ENCODE data around the gene AMZ1. TPM values are rescaled to one million over a fixed set of nuclear protein-coding genes. Genes with fewer than 3 reads are reported as not detected.

AMZ1 gene
- total RNA-seq, 2 experiments from 2014 or later, result 0.05 to 0.08 TPM

DNA sequence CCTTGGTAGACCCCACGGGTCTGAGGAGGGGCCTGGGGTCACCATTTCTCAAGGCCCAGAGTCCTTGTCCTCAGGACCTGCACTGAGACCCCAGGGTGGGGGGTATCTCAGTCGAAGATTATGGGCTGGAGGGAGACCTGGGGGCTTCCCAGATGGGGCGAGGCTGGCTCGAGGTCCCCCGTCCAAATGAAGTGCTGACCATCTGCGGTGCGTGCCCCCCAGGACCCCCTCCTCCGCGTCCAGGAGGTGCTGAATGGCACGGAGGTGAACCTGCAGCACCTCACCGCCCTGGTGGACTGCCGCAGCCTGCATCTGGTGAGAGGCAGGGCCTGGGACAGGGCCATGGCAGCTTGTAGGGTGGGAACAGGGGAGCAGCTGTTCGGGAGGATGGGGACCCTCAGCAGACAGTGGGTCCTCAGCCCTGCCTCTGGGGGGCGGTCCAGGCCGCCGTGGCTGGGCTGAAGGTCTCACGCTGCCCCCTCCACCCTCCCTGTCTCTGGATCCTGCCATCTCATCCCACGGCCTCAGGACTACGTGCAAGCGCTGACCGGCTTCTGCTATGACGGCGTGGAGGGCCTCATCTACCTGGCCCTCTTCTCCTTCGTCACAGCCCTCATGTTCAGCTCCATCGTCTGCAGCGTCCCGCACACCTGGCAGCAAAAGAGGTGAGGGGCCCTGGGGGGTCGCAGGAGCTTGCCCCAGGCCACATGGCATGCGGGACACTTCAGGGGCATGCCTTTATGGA lies 32.0 kb upstream of the AMZ1 start:
- no peak overlapping the region for H3K27ac Mint-ChIP-seq
- ChIA-PET CTCF (interaction anchor here (1.4 to 2.2 kb wide), 4 partner anchors 15 to 54 kb away, joined by 4 to 7 read pairs (median 6); partner anchors contain the start of gene TTYH3), POLR2A (interaction anchor here (0.5 kb wide), 1 partner anchor 1134 kb away, joined by 3 read pairs; no protein-coding TSS in a partner anchor)
- no peaks in the 10 kb centered on the region for H3K27me3 Mint-ChIP-seq
- no peak overlapping the region for H3K4me3 Mint-ChIP-seq
- no peak for DNase-seq
- no peaks in the 10 kb centered on the region for H3K9me3 Mint-ChIP-seq
- H3K4me1 Mint-ChIP-seq, result no peaks in the 10 kb centered on the region
- H3K36me3 Mint-ChIP-seq (ENCODE audit: low read depth), result no peaks in the 10 kb centered on the region

DNA sequence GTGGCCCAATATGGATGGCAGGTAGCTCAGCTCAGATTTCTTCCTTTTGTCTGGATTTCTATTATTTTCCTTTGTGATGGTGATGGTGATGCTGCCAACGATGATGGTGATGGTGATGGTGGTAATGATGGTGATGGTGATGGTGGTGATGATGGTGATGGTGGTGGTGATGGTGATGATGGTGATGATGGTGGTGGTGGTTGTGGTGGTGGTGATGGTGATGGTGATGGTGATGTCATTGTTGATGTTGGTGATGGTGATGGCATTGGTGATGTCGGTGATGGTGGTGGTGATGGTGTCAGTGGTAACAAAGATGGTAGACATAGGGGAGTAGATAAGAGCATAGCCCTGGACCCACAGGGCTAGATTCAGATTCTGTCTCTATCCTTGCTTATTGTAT lies 30.8 kb upstream of the AMZ1 start:
- Mint-ChIP-seq H3K27ac (no peak overlapping the region), H3K36me3 (ENCODE audit: low read depth) (no peaks in the 10 kb centered on the region), H3K9me3 (no peaks in the 10 kb centered on the region), H3K4me1 (no peaks in the 10 kb centered on the region), H3K4me3 (no peak overlapping the region), H3K27me3 (no peaks in the 10 kb centered on the region)
- CTCF ChIA-PET, result interaction anchor here (1.4 to 2.2 kb wide), 4 partner anchors 14 to 52 kb away, joined by 4 to 7 read pairs (median 6); partner anchors contain the start of gene TTYH3
- DNase-seq, result no peak
- POLR2A ChIA-PET, result no interaction called here

DNA sequence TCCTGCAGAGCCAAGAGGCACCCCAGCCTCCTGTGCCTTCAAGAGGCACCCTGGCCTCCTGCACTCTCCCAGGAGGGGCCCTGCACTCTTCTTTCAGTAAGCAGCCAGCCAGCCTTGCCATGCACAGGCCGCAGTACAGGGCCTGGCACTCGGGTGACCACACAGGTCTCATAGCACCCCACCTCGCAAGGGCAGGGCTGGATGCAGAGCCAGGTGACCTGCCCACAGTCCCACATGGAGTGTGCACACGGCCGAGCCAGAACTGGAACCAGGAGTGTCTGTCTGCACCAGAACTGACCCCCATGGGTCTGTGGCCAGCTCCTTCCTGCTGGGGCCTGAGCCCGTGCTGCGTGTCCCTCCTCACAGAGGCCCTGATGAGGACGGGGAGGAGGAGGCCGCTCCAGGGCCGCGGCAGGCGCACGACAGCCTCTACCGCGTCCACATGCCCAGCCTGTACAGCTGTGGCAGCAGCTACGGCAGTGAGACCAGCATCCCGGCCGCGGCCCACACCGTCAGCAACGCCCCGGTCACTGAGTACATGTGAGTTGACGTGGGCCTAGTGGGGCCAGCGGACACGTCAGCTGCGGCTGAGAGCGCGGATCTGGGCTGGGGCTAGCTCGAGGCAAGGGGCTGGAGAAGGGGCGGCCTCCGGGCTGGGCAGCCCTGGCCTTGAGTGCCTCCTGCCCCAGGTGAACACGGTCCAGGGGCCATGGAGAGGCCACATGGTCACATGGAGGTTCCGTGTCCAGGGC lies 29.9 kb upstream of the AMZ1 start:
- DNase-seq, result no peak
- Mint-ChIP-seq H3K9me3 (no peaks in the 10 kb centered on the region), H3K4me1 (no peaks in the 10 kb centered on the region), H3K27me3 (no peaks in the 10 kb centered on the region), H3K27ac (no peak overlapping the region), H3K36me3 (ENCODE audit: low read depth) (no peaks in the 10 kb centered on the region), H3K4me3 (no peak overlapping the region)
- ChIA-PET POLR2A (no interaction called here), CTCF (interaction anchor here (0.8 to 2.3 kb wide), 5 partner anchors 13 to 61 kb away, joined by 3 to 9 read pairs (median 4); no protein-coding TSS in a partner anchor)

DNA sequence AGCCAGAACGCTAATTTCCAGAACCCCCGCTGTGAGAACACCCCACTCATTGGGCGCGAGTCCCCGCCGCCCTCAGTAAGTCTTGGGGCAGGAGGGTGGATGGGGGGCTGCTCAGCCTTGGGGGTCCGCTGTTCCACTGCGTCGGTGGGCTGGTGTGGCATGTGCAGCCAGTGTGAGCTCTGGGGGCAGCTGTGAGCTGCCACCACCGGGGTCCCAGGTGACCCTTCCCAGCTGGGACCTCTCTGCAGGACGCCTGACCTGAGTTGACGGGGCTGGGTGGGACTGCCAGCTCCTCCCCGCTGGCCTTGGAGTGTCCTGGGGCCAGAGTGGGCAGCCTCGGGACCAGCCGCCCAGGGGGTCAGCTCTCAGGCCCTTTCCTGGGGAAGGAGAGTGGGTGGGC lies 29.1 kb upstream of the AMZ1 start:
- CTCF ChIA-PET, result interaction anchor here (0.8 to 2.3 kb wide), 4 partner anchors 12 to 60 kb away, joined by 3 to 9 read pairs (median 4); no protein-coding TSS in a partner anchor
- Mint-ChIP-seq H3K27ac (no peak overlapping the region), H3K36me3 (ENCODE audit: low read depth) (no peaks in the 10 kb centered on the region), H3K9me3 (no peaks in the 10 kb centered on the region), H3K4me1 (no peaks in the 10 kb centered on the region), H3K4me3 (no peak overlapping the region), H3K27me3 (no peaks in the 10 kb centered on the region)
- DNase-seq, result no peak
- POLR2A ChIA-PET, result no interaction called here

DNA sequence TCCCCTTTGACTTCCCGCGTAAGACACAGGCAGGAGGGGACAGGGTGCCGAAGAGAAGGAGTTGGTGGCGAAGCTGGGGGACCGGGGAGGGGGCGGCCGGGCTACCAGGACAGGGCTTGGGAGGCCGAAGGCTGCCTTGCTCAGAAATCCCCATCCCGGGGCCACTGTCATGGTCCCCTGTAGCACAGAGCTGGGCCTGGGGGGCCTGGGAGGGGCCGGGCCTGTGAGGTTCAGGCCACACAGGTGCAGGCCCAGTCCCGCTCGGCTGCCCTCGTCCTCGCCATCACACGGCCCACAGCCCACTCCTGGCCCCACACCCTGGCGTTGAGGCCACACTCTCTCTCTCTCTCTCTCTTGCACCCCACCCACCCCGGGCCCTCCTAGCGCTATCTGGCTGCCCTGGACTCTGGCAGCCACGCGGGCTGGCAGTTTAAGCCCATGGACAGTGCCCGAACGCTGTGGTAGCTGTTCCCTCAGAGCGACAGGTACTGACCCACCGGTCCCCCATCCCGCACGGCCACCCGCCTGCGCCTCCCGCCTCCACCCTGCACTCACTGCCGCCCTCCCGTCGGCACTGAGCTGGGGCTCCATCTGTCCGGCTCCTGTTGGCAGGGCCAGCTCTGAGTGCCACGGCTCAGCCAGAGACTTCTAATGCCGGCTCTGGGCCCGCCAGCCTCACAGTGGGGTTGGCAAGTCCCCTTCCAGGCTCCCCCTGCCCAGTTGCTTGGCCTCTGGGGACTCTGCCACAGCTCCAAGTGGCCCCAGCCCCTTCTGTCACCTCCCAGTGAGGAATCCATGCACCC lies 28.2 kb upstream of the AMZ1 start:
- no peaks in the 10 kb centered on the region for H3K36me3 Mint-ChIP-seq (ENCODE audit: low read depth)
- ChIA-PET POLR2A (no interaction called here), CTCF (interaction anchor here (0.7 to 2.3 kb wide), 4 partner anchors 11 to 59 kb away, joined by 3 to 9 read pairs (median 4); no protein-coding TSS in a partner anchor)
- no peaks in the 10 kb centered on the region for H3K27me3 Mint-ChIP-seq
- H3K4me3 Mint-ChIP-seq, result no peak overlapping the region
- H3K27ac Mint-ChIP-seq, result no peak overlapping the region
- DNase-seq, result no peak
- H3K9me3 Mint-ChIP-seq, result no peaks in the 10 kb centered on the region
- H3K4me1 Mint-ChIP-seq, result no peaks in the 10 kb centered on the region

DNA sequence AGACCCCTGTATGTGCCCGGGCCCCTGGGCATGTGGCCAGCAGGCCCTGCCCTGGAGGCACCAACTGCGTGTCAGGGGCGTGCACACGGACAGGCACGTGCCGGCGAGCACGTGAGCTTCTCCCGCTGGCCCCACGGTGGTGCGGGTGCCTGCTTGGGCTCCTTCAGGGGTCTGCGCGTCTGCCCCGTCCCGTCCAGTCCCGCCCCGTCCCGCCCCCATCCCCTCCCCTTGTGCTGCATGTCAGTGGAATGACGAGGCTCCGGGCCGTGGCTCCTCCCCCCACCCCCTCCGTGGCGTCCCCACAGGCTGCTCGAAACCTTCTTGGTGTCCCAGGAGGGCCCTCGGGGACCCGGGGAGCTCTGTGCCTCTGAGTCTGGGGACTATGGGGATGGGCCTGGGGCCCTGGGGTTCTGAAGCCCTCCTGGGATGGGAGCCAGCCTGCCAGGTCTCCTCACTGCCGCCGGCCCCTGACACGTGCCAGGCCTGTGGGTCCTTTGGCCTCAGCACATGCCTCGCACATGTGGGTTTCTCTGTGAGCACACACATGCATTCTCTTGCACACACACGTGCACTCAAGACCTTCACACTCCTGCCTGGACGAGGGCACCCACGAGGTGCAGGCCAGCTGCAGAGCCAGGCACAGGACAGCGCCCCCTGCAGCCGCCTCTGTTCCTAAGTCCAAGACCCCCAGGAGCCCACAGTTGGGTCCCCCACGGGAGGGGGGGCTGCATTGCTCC lies 27.5 kb upstream of the AMZ1 start:
- Mint-ChIP-seq H3K4me1 (peaks cover 2% of the 10 kb centered on the region), H3K4me3 (no peak overlapping the region), H3K9me3 (no peaks in the 10 kb centered on the region), H3K36me3 (ENCODE audit: low read depth) (no peaks in the 10 kb centered on the region), H3K27me3 (no peaks in the 10 kb centered on the region), H3K27ac (no peak overlapping the region)
- POLR2A ChIA-PET, result no interaction called here
- DNase-seq, result no peak
- CTCF ChIA-PET, result interaction anchor here (0.7 to 1.0 kb wide), 2 partner anchors 12 to 39 kb away, joined by 3 to 4 read pairs; no protein-coding TSS in a partner anchor

DNA sequence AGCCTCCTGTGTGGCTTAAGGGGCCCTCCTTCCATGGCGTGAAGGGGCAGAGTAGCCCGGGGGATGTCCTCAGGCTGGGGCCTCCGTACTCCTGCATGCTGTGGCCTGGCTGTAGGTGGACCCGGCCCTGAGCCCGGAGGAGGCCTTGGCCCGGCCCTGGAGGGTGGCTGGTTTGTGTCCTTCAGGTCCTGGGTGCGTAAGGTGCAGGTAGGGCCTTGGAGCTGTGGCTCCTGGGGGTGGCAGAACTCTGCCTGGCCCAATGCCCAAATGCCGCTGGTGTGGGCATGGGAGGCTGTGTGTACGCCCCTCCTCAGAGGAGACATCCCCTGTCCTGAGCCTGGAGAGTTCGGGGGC lies 26.9 kb upstream of the AMZ1 start:
- Mint-ChIP-seq H3K36me3 (ENCODE audit: low read depth) (no peaks in the 10 kb centered on the region), H3K27ac (no peak overlapping the region), H3K4me1 (peaks cover 2% of the 10 kb centered on the region), H3K27me3 (no peaks in the 10 kb centered on the region), H3K9me3 (no peaks in the 10 kb centered on the region), H3K4me3 (no peak overlapping the region)
- DNase-seq, result no peak
- ChIA-PET POLR2A (no interaction called here), CTCF (no interaction called here)

DNA sequence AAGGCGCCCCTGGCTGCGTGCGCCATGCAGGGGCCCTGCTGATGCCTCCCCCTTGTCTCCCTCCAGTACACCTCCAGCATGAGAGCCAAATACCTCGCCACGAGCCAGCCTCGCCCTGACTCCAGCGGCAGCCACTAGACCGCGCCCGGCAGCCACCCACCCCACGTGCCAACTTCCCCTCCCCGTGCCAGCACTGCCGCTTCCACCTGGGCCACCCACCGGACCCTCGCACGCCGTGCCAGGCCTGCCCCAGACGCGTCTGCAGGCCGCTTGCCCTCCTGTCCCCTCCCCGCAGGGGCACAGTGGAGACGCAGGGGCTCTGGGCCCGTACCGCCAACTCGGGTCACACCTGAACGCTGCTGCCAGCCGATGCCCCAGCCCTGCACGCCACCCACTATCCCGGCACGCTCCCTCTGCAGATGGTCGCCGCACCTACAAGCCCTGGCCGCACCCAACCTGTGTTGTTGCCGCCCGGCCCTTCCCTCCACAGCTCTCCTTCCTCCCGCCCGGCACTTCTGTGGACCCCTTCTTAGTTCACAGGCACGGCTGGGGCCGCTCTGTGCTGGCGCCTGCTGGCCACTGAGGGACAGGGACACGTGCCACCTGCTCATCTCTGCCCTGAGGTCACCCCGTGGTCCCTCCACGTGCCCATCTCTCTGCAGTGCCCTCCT lies 26.3 kb upstream of the AMZ1 start:
- CTCF ChIA-PET, result no interaction called here
- H3K9me3 Mint-ChIP-seq, result no peaks in the 10 kb centered on the region

DNA sequence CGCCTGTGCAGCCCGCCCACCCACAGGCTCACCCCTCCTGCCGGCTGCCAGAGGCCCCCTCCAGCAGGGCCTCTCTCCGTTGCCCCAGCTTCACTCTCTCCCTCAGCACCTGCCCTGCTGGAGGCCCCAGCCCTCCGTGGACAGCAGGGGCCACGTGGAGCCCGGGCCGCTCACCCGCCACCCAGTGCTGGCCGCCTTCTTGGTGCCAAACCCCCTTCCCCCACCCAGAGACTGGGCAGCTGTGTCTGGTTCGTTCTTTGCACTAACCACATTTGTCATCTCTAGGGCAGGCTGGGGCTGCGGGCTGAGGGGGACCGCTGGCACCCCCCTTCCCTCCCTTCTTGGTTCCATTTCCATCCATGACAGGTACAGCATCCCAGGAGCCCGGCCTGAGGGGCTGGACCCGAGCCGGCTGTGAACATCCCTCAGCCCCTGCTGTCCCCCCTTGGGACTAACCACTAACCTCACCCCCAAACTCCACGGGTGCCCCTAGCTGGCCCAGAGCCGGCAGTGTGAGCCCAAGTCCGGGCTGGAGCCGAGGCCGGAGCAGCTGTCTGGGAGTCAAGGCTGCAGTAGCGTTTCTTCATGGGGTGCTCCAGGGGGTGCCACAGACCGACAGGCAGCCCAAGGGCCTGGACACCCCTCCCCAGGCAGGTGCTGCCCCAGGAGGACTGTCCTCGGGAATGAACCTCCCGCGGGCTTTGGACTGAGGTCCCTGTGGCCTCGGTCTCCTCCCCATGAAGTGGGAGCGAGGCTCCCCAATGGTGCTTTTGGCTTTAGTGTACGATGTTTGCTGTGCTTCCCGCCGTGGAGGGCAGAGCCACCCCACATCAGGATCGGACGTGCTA lies 25.5 kb upstream of the AMZ1 start:
- Mint-ChIP-seq H3K27me3 (peaks cover 7% of the 10 kb centered on the region), H3K4me1 (peaks cover 2% of the 10 kb centered on the region), H3K36me3 (ENCODE audit: low read depth) (no peaks in the 10 kb centered on the region), H3K27ac (no peak overlapping the region), H3K4me3 (no peak overlapping the region), H3K9me3 (no peaks in the 10 kb centered on the region)
- DNase-seq, result no peak
- ChIA-PET CTCF (interaction anchor here (0.5 kb wide), 1 partner anchor 235 kb away, joined by 3 read pairs; no protein-coding TSS in a partner anchor), POLR2A (no interaction called here)

More for the DNA sequence above, 26.3 kb upstream of the AMZ1 start:
- Mint-ChIP-seq H3K27me3 (peaks cover 3% of the 10 kb centered on the region), H3K4me3 (no peak overlapping the region), H3K27ac (no peak overlapping the region), H3K4me1 (peaks cover 2% of the 10 kb centered on the region), H3K36me3 (ENCODE audit: low read depth) (no peaks in the 10 kb centered on the region)
- no peak for DNase-seq
- POLR2A ChIA-PET, result no interaction called here

DNA sequence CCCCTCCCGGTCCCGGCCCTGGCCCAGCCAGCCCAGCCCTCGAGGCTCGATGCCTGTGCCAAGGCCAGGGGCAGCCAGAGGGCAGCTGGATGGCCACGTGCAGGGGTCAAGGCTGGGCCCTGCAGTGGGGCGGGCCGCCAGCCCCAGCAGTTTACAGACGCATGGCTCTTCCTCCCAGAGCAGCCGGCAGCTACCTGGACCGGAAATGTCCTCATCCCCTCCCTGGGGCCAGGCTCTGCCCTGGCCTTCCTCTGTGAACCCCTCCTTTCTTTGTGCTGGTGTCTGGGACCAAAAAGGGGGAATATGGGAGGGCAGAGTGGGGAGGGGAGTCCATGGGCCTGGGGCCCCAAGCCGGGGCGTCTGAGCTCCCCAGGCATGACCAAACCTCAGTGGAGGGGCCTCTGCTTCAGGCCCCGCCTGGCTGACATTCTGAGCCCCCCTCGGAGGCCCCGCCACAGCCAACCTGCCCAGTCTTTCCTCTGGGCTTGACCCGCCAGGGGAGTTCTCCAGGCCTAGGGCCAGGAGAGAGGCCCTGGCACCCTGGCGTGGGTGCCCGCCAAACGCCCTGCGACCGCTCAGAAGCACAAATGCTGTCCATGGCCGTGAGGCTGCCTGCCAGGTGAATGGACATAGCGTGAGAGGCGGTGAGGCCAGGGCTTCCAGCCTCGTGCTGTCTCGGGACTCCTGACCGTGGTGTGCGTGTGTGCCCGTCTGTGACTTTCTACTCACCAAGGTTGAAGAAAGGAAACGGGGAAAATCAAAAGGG lies 24.7 kb upstream of the AMZ1 start:
- Mint-ChIP-seq H3K4me3 (no peak overlapping the region), H3K4me1 (peaks cover 2% of the 10 kb centered on the region), H3K27ac (no peak overlapping the region), H3K9me3 (no peaks in the 10 kb centered on the region), H3K27me3 (peaks cover 15% of the 10 kb centered on the region), H3K36me3 (ENCODE audit: low read depth) (no peaks in the 10 kb centered on the region)
- ChIA-PET POLR2A (no interaction called here), CTCF (interaction anchor here (0.5 to 0.6 kb wide), 2 partner anchors 66 to 236 kb away, joined by 3 read pairs; no protein-coding TSS in a partner anchor)
- DNase-seq, result no peak

DNA sequence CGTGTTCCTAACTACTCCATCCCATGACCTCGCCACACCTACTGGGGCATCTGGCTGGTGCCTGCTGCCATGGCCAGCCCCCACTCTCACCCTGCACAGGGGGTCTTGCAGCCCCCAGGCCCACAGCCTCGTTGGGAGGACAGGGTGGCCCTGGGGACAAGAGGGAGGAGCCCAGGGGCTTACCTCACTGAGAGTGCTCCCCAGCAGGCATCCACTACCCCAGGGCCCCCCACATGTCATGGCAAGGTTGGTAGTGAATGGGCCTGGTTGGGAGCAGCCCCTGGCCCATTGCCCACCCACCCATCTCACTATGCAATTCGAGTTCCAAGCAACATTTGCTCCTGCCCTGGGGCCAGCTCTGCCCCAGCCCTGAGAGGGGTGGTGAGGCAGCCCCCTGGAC lies 24.0 kb upstream of the AMZ1 start:
- CTCF ChIA-PET, result interaction anchor here (0.6 kb wide), 1 partner anchor 66 kb away, joined by 3 read pairs; no protein-coding TSS in a partner anchor
- no peak overlapping the region for H3K4me3 Mint-ChIP-seq
- H3K27ac Mint-ChIP-seq, result no peak overlapping the region
- POLR2A ChIA-PET, result no interaction called here
- H3K27me3 Mint-ChIP-seq, result peaks cover 17% of the 10 kb centered on the region
- DNase-seq, result no peak
- H3K4me1 Mint-ChIP-seq, result peaks cover 2% of the 10 kb centered on the region
- no peaks in the 10 kb centered on the region for H3K36me3 Mint-ChIP-seq (ENCODE audit: low read depth)
- no peaks in the 10 kb centered on the region for H3K9me3 Mint-ChIP-seq
